VCaP (cell line): ENCODE results near the gene NEK6.

Experiments
- H3K27ac ChIP-seq: fragments of 450-650 bp; 2 replicates; pipeline ENCODE4 v1.5.1; 2017
- TF ChIP-seq, protein P1 (sequence below): fragments of 450-650 bp; conservative IDR thresholded peaks from 2 replicates; pipeline ENCODE4 v1.5.1; 2017; ENCODE audit warnings: mild to moderate bottlenecking, moderate library complexity

Gene NEK6

DNA sequence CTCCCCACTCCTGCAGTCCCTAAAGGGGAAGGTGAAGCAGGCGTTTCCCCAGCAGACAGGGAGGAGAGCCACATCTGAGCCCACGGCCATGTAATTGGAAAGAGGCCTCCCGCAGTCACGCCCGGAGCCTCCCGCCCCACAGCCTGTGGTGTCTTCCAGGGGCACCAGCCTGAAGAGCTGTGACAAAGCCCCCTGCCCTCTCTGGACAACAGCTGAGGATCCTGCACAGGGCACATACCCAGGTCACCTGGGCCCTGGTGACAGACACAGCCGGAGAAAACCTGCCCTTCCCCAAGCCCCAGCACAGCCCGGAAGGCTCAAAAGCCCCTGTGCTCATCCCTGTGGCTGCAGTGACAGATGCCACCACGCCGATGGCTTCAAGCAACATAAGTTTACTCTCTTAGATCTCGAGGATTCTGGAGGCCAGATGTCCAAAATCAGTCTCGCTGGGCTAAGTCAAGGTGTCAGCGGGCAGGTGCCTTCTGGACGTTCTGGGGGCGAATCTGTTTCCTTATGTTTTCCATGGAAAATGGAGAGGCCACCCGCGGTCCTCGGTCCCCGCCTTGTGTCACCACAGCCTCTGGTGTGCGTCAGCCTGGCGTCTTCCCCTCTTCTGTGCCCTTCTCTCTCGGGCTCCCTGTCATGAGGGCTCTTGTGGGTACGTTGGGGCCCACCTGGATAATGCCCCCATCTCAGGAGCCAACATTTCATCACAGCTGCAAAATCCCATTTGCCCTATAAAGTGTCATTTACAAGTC is 86.0 kb downstream of the NEK6 start:
- TF ChIP-seq, protein P1, sequence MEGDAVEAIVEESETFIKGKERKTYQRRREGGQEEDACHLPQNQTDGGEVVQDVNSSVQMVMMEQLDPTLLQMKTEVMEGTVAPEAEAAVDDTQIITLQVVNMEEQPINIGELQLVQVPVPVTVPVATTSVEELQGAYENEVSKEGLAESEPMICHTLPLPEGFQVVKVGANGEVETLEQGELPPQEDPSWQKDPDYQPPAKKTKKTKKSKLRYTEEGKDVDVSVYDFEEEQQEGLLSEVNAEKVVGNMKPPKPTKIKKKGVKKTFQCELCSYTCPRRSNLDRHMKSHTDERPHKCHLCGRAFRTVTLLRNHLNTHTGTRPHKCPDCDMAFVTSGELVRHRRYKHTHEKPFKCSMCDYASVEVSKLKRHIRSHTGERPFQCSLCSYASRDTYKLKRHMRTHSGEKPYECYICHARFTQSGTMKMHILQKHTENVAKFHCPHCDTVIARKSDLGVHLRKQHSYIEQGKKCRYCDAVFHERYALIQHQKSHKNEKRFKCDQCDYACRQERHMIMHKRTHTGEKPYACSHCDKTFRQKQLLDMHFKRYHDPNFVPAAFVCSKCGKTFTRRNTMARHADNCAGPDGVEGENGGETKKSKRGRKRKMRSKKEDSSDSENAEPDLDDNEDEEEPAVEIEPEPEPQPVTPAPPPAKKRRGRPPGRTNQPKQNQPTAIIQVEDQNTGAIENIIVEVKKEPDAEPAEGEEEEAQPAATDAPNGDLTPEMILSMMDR: no peak
- H3K27ac ChIP-seq: no peak overlapping the region

- no peak overlapping the region for H3K27ac ChIP-seq
Observed at GRCh38 chr9:124344291-124345050, 86.7 kb downstream of the NEK6 start.

DNA sequence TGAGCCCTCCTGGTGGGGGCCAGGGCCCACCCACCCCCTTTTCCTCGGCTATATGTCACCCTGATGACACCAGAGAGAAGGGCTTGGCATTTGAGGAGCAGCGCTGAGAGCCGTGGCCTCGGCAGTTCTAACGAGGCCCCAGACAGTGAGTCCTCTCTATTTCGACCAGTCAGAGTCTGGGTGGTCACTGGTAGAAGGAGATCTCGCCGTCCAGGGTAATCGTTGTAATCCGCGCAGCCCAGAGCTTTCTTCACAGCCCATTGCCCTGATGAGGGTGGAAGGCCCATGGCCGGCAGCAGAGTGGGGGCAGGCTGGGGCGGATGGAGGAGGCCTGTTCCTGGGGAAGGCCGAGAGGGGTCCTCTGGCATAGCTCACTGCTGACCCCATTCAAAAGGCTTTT is 87.3 kb downstream of the NEK6 start:
- TF ChIP-seq, protein P1: no peak
- no peak overlapping the region for H3K27ac ChIP-seq

More at GRCh38 chr9:124344291-124345050, 86.7 kb downstream of the NEK6 start:
- TF ChIP-seq, protein P1: no peak

DNA sequence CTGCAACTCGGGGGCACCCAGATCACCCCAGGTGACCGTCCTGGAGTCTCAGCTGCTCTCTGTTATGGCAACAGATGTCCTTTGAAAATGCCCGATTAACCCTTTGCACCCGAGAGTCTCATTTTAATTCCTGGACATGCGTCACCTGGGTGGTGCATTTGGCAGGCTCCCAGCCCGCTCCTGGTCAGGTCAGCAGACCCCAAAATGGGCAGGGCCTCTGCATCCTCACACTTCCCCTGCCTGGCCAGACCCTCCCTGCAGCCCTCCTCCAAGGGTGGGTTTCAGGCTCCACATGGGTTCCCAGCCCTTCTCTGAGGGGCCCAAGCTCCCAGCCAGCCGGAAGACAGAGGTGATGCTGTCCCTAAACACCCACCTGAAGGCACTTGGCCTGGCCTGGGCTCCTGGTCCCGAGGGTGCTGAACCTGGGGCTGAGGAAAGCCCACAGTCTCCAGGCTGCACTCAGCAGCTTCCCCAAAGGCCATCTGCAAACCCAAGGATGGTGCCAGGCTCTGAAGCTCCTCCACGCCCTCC is 88.1 kb downstream of the NEK6 start:
- H3K27ac ChIP-seq: no peak overlapping the region
- TF ChIP-seq, protein P1: no peak

GRCh38 chr9:124346347-124347163 is 88.8 kb downstream of the NEK6 start:
- TF ChIP-seq, protein P1: no peak
- no peak overlapping the region for H3K27ac ChIP-seq

- no peak overlapping the region for H3K27ac ChIP-seq
- TF ChIP-seq, protein P1: no peak
Observed at GRCh38 chr9:124347206-124347967, 89.6 kb downstream of the NEK6 start.
